Skeletal muscle tissue (tissue), 4 donors: ENCODE data around the gene DLX1. TPM values are rescaled to one million over a fixed set of nuclear protein-coding genes. Genes with fewer than 3 reads are reported as not detected.
"Not testable (repeated sequence)": the region's sequence is repeated elsewhere in the genome, so short reads cannot be mapped to it uniquely, and the experiment has no call there.

ENCODE experiments used
- H3K27ac ChIP-seq: one replicate; pipeline ENCODE4 v1.7.0; 2013; ENCODE audit warnings: mild to moderate bottlenecking, low read depth, low read length, inconsistent platforms
- H3K27me3 ChIP-seq, 3 donors: one replicate each; pipeline ENCODE4 v1.7.0; 2013; ENCODE audit warnings: low read length in 3 of 3; ENCODE audit not compliant: control insufficient read depth in 3 of 3, insufficient read depth in 3 of 3
- H3K36me3 ChIP-seq, 3 donors: one replicate each; pipeline ENCODE4 v1.7.0; 2013; ENCODE audit warnings: low read length in 3 of 3; ENCODE audit not compliant: control insufficient read depth in 3 of 3, insufficient read depth in 3 of 3
- H3K4me1 ChIP-seq, 3 donors: one replicate each; pipeline ENCODE4 v1.7.0; 2013; ENCODE audit warnings: low read length in 3 of 3, mild to moderate bottlenecking in 3 of 3; ENCODE audit not compliant: control insufficient read depth in 3 of 3, insufficient read depth in 3 of 3
- H3K4me3 ChIP-seq, 3 donors: one replicate each; pipeline ENCODE4 v1.7.0; 2013; ENCODE audit warnings: low read length in 3 of 3
- H3K9ac ChIP-seq, 3 donors: one replicate each; pipeline ENCODE4 v1.7.0; 2013; ENCODE audit warnings: low read length in 3 of 3, mild to moderate bottlenecking in 3 of 3, moderate library complexity in 2 of 3, low read depth in 1 of 3
- H3K9me3 ChIP-seq, 3 donors: one replicate each; pipeline ENCODE4 v1.7.0; 2013; ENCODE audit warnings: low read length in 3 of 3; ENCODE audit not compliant: control insufficient read depth in 3 of 3
- total RNA-seq: library from RNA; depleted of rRNA; stranded (reverse); fragments of >200 nt; gene quantifications from one replicate; pipeline ENCODE4 v1.2.3, GENCODE V29; 2014
- donor health status: Osteomylitis.

The DLX1 gene
- total RNA-seq, 1 donor from 2014 or later, result not detected

DNA sequence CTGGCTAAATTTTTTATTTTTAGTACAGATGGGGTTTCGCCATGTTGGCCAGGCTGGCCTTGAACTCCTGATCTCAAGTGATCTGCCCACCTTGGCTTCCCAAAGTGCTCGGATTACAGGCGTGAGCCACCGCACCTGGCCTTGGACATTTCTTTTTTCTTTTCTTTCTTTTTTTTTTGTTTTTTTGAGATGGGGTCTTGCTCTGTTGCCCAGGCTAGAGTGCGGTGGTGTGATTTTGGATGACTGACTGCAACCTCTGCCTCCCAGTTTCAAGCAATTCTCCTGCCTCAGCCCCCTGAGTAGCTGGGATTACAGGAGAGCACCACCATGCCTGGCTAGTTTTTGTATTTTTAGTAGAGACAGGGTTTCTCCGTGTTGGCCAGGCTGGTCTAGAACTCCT lies 28.9 kb downstream of the DLX1 start:
- H3K27me3 ChIP-seq, result peaks cover 8 to 17% (median 15%) of the 10 kb centered on the region in 3 donors
- H3K4me1 ChIP-seq, H3K9ac ChIP-seq, H3K27ac ChIP-seq, H3K36me3 ChIP-seq, H3K9me3 ChIP-seq, H3K4me3 ChIP-seq: not testable (repeated sequence)

GRCh38 chr2:172114579-172114978 lies 29.3 kb downstream of the DLX1 start:
- H3K9ac ChIP-seq, result no peak overlapping the region
- no peaks in the 10 kb centered on the region for H3K4me1 ChIP-seq
- H3K4me3 ChIP-seq, result no peak overlapping the region
- H3K36me3 ChIP-seq, result no peaks in the 10 kb centered on the region
- peaks cover 7 to 14% (median 13%) of the 10 kb centered on the region in 3 donors for H3K27me3 ChIP-seq
- H3K27ac ChIP-seq, result no peak overlapping the region
- no peaks in the 10 kb centered on the region for H3K9me3 ChIP-seq

DNA sequence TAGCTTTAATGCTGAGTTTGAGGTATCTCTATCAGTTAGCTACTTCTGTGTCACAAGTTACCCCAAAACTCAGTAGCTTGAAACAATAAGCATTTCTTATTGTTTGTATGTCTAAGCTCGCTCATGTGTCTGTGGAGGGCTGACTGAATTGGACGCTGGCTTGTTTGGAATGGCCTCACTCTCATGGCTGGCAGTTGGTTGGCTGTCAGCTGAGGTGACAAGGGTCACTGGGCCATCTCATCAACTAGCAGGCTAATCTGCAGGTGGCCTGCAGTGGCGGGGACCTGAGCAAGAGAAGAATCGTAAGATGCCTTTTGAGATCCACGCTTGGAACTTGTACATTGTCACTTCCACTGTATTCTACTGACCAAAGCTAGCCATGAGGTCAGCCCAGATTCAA lies 30.8 kb downstream of the DLX1 start:
- Histone ChIP-seq H3K4me1 (no peaks in the 10 kb centered on the region), H3K9me3 (no peaks in the 10 kb centered on the region), H3K36me3 (no peaks in the 10 kb centered on the region), H3K9ac (no peak overlapping the region), H3K4me3 (no peak overlapping the region), H3K27ac (no peak overlapping the region), H3K27me3 (peaks cover 0 to 8% (median 6%) of the 10 kb centered on the region in 3 donors)

GRCh38 chr2:172119089-172119488 lies 33.8 kb downstream of the DLX1 start:
- Histone ChIP-seq H3K9ac (no peak overlapping the region), H3K4me1 (no peaks in the 10 kb centered on the region), H3K4me3 (no peak overlapping the region), H3K9me3 (no peaks in the 10 kb centered on the region), H3K27ac (no peak overlapping the region), H3K27me3 (peaks cover 0 to 6% (median 2%) of the 10 kb centered on the region in 3 donors), H3K36me3 (no peaks in the 10 kb centered on the region)

DNA sequence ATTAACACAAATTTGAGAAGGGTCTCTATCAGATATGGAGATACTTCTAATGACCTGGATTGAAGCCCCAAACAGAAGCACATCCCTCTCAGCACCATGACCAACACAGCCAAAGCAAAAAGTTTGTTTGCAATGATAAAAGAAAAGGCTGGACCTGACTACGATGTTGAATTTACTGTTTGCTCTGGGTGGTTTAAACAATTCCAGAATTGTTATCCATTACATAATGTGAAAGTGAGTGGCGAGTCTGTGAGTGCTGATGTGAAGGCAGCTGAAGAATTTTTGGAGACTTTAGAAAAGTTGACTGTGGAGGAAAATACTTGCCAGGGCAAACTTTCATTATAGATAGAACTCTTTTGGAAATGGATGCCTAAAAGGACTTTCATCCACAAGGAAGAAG lies 34.8 kb downstream of the DLX1 start:
- H3K4me3 ChIP-seq, result no peak overlapping the region
- peaks cover 0 to 6% (median 2%) of the 10 kb centered on the region in 3 donors for H3K27me3 ChIP-seq
- no peaks in the 10 kb centered on the region for H3K36me3 ChIP-seq
- H3K9ac ChIP-seq, result no peak overlapping the region
- no peak overlapping the region for H3K27ac ChIP-seq
- no peaks in the 10 kb centered on the region for H3K9me3 ChIP-seq
- H3K4me1 ChIP-seq, result no peaks in the 10 kb centered on the region

DNA sequence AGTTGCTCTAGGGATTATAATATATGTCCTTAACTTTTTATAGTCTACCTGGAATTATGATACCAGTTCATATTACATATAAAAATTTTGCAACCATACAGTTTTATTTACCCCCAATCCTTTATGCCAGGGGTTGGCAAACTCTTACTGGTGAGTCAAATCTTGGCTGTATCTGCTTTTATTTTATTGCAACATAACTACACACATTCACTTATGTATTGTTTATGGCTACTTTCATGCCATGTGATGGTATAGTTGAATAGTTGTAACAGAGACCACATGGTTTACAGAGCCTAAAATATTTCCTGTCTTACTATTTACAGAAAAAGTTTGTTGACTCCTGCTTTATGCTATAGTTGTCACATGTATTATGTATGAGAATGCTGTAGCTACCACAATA lies 43.2 kb downstream of the DLX1 start:
- Histone ChIP-seq H3K9ac (no peak overlapping the region), H3K27me3 (no peaks in the 10 kb centered on the region), H3K4me1 (no peaks in the 10 kb centered on the region), H3K4me3 (no peak overlapping the region), H3K36me3 (no peaks in the 10 kb centered on the region), H3K9me3 (no peaks in the 10 kb centered on the region), H3K27ac (no peak overlapping the region)

DNA sequence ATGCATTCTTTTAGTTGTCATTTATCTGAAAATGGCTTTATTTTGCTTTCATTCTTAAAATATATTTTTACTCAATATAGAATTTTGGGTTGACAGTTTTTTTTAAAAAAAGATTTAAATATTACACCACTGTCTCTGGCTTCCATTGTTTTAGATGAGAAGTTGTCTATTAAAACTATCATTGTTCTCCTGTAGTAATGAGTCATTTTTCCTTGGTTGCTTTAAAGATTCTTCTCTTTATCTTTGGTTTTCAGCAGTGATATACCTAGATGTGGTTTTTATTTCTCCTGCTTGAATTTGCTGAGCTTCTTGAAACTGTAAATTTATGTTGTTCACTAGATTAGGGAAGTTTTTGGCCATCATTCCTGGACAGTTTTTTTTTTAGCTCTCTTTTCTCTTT lies 44.1 kb downstream of the DLX1 start:
- H3K27ac ChIP-seq, result no peak overlapping the region
- H3K36me3 ChIP-seq, result no peaks in the 10 kb centered on the region
- no peak overlapping the region for H3K9ac ChIP-seq
- no peak overlapping the region for H3K4me3 ChIP-seq
- H3K4me1 ChIP-seq, result no peaks in the 10 kb centered on the region
- no peaks in the 10 kb centered on the region for H3K27me3 ChIP-seq
- no peaks in the 10 kb centered on the region for H3K9me3 ChIP-seq

DNA sequence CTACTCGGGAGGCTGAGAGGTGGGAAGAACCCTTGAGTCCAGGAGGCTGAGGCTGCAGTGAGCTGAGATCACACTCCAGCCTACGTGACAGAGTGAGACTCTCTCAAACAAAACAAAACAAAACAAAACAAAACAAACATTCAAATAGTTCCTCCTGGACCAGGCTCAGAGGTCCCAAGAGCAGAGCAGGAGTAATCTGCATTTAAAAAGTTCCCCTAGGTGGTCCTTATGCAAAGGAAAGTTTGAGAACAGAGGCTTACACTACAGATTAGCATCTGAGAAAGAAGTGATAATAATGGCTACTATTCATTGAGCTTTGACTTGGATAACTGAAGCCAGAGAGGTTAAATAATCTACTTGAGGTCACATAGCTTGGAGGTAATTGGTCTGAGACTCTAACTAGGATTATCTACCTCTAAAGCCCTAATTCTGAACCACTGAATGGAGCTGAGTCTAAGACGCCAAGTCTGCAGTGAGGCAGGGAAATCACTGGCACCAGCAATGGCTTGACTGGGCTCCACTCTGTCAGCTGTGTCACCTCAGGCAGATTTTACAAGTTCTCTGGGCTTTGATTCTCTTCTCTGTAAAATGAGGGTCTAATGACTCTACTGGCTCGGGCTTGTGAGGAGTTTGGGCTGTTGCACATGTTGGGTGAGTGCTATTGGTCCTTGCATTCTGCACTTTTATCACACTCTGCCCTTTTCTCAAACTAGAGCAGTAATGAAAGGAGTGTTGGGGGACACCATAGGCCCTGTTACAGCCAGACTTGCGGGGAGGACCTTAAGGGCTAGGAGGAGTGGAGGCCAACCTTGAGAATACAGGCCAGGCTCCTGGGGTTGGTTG lies 46.6 kb downstream of the DLX1 start:
- H3K27ac ChIP-seq, result no peak overlapping the region
- no peaks in the 10 kb centered on the region for H3K4me1 ChIP-seq
- H3K9ac ChIP-seq, result no peak overlapping the region
- no peaks in the 10 kb centered on the region for H3K9me3 ChIP-seq
- no peak overlapping the region for H3K4me3 ChIP-seq
- no peaks in the 10 kb centered on the region for H3K27me3 ChIP-seq
- H3K36me3 ChIP-seq, result no peaks in the 10 kb centered on the region

- Histone ChIP-seq H3K27ac (no peak overlapping the region), H3K4me1 (no peaks in the 10 kb centered on the region), H3K4me3 (no peak overlapping the region), H3K9me3 (no peaks in the 10 kb centered on the region), H3K27me3 (no peaks in the 10 kb centered on the region), H3K36me3 (no peaks in the 10 kb centered on the region), H3K9ac (no peak overlapping the region)
Observed at GRCh38 chr2:172134270-172134669, 49.0 kb downstream of the DLX1 start.

GRCh38 chr2:172135446-172135845 lies 50.1 kb downstream of the DLX1 start:
- no peaks in the 10 kb centered on the region for H3K4me1 ChIP-seq
- H3K36me3 ChIP-seq, result no peaks in the 10 kb centered on the region
- no peaks in the 10 kb centered on the region for H3K9me3 ChIP-seq
- no peak overlapping the region for H3K27ac ChIP-seq
- H3K9ac ChIP-seq, result no peak overlapping the region
- no peaks in the 10 kb centered on the region for H3K27me3 ChIP-seq
- no peak overlapping the region for H3K4me3 ChIP-seq
